K562 treated with DMSO at 1 percent for 4 hours (cell line): ENCODE results near the gene SLC6A12. TPM values are rescaled to one million over a fixed set of nuclear protein-coding genes. Genes with fewer than 3 reads are reported as not detected.

Source experiments
- total RNA-seq: library from RNA; unstranded; fragments of 300-600 nt; gene quantifications from 2 replicates; pipeline ENCODE4 v1.2.3, GENCODE V29; 2022; ENCODE audit not compliant: insufficient read depth

Gene SLC6A12
- 0.54 TPM in 1 of 2 replicates, not detected in the other for total RNA-seq

DNA sequence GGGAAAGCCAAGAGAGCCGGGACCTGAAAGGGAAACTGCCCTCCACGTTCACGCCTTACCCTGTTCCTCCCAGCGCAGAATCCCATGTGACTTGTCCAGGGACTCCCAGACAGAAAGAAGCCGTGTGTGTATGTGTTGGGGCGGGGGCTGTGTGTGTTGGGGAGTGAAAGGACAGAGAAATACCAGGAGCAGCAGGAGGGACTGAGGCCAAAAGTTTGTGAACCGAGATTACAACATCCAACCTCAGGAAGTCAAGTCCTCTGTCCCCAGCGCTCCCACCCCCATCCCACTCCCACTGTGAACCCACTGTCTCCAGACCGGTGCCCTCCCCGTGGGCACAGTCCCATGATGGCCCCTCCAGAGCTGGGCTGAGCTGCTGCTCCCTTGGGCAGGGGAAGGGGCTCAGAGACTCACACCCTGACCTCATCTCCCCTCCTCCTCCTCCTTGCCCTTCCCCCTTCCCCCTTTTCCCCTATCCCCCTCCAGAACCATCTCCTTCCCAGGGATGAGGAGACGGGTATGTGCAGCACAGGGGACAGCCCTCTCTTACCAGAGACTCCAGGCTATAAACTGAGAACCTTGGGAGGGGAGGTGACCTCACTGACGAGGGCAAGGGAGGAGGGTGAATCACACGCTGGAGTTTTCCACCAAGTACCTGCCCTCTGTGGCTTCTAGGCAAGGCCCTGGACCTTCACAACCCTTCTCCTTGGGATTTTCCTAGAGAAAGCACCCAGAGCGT lies at the start of gene SLC6A12:
SLC6A12 (minus strand) TSS at position 155 of the 739 bp plus-strand sequence. CDS start 4,171 bp downstream, outside the sequence.

DNA sequence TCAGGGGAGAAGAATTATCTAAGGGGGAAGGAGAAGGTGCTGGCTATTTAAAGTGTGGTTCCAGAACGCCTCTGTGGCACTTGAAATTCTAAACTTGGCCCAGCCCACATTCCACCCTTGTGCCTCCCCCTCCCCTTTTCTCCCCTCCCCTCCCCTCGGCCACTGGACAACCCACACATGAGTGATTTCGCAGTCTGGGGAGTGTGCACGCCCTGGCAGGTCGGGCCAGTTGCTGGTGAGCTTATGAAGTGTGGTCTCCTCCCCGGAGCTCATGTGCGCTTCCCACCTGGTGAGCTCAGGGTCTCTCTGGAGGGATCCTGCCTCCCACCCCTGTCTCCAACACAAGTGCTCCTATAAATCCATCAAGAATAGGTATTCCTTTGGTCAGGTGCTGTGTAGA lies 48.9 kb upstream of the SLC6A12 start, which contains the start of gene SLC6A13:
SLC6A13 (minus strand) TSS at position 20 of the 400 bp plus-strand sequence. CDS start 2,784 bp downstream, outside the sequence.

Other genes starting within 250 kb of the SLC6A12 start
- 0.26 TPM in 1 of 2 replicates, not detected in the other for gene IQSEC3, start 147.4 kb downstream of the SLC6A12 start, total RNA-seq
- 0.93 and 1.7 TPM in 2 replicates for gene SLC6A13, start 48.7 kb upstream of the SLC6A12 start, total RNA-seq
- 3.6 and 11.6 TPM in 2 replicates for gene KDM5A, start 175.2 kb upstream of the SLC6A12 start, total RNA-seq
- 9.8 and 16.3 TPM in 2 replicates for gene CCDC77, start 187.5 kb upstream of the SLC6A12 start, total RNA-seq
- gene B4GALNT3, start 245.8 kb upstream of the SLC6A12 start, total RNA-seq = not detected in 2 replicates